Measurements from ENCODE around the gene JMJD8.

The JMJD8 gene

DNA sequence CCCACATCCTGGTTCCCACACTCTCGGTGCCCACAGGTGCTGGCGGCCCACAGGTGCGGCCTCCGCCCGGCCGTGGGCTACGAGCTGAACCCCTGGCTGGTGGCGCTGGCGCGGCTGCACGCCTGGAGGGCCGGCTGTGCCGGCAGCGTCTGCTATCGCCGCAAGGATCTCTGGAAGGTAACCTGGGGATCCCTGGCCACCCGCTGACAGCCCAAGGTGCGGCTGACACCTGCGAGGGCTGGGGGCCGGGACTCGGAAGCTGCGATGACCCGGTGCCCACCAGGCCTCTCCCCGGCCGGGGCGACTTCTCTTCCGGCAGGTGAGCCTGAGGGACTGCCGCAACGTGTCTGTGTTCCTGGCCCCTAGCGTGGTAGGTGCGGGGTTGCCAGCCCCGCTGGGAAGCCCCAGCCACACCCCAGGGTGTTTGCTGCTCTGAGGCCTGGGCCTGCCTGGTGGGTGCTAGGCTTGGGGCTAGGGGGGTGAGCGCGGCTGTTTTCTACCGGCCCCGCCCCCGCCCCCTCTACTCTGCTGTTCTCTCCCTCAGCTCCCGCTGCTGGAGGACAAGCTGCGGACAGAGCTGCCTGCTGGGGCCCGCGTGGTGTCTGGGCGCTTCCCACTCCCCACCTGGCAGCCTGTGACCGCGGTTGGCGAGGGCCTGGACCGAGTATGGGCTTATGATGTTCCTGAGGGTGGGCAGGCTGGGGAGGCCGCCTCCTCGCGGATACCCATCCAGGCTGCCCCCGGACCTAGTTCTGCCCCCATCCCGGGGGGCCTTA, 37.8 kb upstream of the JMJD8 start:
- no peak for DNase-seq

DNA sequence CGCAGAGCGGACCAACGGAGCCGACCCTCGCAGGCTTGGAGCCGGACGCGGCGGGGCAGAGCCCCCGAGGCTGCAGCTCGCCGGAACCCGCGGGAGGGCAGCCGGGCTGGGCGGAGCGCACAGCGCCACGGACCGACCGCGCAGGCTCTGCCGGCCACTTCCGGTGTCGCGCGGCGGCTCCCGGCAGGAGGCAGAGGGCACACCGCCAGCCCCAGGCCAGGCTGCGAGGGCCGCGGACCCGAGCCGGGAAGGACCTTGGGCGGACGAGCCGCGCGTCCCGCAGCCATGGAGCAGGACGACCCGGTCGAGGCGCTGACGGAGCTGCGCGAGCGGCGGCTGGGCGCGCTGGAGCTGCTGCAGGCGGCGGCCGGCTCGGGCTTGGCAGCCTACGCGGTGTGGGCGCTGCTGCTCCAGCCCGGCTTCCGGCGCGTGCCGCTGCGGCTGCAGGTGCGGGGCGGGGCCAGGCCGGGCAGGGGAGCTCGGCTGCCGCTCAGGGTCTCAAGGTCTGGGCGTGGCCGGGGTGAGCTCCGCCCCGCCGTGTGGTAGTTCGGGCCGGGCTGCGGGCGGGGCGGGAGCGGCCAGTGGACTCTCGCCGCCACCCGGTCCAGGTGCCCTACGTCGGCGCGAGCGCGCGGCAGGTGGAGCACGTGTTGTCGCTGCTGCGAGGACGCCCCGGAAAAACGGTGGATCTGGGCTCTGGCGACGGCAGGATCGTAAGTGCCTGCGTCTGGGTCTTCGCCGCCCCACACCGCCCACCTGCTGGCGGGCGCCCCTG, 37.0 kb upstream of the JMJD8 start, which contains the start of gene ANTKMT:
TSS of gene ANTKMT (plus strand) at position 157 of the 775 bp plus-strand sequence. CDS start at position 286, 129 bp downstream.
- DNase-seq = peak; percentile 69

DNA sequence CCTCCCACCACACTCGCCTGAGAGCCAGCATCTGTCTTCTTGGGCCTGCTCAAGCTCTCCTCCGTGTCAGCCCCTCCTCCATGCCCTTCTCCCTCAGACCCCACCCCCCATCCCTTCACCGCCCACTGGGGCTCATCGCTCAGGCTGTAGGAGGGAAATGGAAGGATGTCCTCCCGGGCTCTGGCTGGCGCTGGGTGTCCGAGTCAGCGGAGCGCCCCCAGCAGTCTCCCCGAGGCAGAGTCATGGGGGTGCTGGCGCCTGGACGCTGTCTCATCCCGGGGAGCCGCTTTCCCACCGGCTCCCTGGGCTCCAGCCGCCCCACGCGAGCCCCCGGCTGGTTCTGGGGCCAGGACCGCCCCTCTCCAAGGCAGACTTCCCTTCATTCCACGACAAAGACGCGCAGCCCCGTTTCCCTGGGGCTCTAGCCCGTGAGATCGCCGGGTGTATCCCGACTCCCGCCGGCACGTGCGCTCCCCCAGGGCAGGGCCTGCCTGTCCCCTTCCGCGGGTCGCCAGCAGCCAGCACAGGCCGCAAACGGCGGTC, 36.4 kb upstream of the JMJD8 start:
- DNase-seq = peak; percentile 51

DNA sequence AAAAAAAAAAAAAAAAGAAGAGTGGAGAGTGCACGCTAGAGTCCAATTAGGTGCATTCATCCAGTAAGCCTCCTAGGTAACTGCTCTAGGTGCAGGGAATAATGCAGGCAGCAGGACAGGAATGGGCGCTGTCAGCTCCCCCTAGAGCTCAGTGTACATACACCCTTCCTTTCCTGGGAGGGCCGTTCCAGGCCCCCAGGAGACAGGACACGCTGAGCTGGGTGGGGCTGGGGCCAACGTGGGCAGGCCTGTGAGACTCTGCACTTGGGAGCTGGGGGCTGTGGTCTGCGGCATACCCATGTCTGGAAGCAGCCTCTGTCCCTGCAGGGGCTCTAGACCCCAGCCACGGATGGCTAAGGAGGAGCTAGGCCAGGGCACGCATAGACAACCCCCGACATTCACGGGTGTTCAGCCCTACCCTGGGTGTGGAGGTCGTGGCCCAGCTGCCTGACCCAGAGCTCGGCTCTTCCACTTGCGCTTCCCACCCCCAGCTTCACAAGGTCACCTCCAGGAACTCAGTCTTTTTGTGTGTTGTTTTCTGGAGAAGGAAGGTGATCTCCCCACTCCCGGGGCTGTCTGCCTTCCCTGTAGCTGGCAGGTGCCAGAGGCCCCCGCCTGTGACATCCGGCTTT, 35.8 kb upstream of the JMJD8 start:
- no peak for DNase-seq

DNA sequence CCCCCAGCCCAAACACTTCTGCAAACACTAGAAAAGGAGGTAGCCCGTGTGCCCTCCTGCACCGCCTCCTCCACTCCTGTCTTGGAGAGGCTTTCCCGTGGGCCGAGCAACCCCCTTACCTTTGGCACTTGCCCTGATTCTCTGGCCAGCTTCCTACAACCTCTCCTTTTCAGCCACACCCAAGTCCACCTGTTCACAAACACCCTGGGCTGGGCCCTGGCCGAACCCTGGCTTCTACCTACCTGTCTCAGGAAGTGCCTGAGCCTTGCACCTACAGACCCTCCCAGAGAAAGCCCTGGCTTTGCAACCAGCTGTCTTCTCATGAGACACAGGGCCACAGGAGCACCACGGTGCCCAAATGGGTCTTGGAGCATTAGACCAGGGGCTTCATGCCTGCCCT, 34.8 kb upstream of the JMJD8 start:
- no peak for DNase-seq

DNA sequence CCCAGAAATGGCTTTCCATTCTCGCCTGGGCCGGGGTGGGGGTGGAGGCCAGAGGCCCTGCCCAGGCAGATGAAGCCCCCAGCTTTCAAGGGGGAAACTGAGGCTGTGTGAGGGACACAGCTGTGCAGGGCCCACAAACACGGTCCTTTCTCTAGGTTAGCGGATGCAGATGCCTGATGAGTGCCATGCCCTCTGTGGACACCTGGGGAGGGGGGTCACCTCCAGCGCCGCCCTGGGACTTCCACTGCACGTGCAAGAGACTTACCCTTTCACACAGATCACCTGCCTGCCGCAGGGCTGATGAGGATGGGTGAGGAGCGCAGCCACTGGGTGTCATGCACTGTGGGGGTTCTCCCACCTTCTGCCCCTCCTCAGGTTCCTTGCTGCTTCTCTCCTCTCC, 34.3 kb upstream of the JMJD8 start:
- DNase-seq = no peak

DNA sequence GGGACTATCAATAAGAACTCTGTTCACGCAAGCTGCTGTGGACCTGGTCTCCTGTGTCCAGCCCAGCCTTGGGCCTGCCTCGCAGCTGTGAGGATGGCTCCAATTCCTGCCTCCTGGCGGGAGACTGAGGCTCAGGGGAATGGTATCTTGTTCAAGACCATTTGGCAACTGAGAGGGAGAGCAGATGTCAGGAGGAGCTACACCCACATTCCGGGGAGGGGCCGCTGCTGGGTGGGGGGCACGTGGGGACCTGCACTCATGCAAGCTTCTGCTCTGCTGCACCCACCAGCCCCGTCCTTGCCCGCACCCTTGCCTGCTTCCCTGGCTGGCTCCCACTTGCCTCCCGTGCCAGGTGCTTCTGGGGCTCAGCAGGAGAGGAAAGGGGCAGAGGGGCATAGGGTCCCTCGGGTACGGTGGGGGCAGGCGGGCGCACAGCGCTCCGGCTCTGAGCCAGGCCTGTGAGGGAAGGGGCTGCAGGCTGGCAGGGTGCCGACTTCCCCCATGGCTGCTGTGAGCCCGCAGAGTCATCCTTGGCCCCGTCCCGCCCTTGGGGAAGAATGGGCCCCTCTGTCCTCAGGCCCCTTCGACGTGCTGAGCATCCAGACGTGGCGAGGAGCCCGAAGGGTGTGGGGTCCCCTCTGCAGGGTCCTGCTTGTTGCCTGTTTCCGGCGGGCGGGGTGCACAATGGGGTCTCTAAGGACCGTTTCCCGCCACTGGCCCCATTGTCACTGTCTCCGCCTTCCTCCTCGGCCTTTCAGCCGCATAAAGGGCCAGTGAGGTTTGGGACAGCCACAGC, 33.5 kb upstream of the JMJD8 start:
- DNase-seq = no peak

DNA sequence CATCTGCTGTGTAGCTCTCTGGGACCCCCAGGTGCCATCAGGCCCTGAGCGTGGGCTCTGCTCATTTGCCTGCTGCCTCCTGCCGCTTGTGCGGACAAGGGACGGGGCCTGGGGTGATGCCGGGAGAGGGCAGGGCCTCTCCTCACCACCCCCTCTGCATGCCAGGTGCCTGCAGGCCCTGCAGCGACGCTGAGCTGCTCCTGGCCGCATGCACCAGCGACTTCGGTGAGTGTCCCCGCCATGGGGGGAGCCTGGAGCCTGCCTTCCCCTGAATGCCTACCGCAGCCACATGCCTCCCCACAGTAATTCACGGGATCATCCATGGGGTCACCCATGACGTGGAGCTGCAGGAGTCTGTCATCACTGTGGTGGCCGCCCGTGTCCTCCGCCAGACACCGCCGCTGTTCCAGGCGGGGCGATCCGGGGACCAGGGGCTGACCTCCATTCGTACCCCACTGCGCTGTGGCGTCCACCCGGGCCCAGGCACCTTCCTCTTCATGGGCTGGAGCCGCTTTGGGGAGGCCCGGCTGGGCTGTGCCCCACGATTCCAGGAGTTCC, 32.7 kb upstream of the JMJD8 start:
- DNase-seq = no peak

DNA sequence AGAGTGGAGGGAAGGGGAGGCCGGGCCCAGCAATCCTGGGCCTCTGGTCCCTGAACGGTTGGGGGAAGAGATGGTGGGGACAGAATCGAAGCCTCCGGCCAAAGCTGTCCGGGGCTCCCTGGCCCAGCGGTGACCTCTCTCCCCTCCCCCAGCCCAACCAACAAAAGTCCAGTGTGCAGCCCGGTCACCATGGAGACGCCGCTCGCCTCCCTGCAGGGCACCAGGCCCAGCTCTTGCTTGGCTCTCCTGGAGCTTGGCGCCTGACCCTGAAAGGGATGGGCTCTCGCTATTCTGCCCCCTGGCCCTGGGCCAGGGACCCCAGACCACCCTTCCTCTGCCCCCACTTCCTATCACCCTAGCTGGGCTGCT, 32.0 kb upstream of the JMJD8 start:
- no peak for DNase-seq

DNA sequence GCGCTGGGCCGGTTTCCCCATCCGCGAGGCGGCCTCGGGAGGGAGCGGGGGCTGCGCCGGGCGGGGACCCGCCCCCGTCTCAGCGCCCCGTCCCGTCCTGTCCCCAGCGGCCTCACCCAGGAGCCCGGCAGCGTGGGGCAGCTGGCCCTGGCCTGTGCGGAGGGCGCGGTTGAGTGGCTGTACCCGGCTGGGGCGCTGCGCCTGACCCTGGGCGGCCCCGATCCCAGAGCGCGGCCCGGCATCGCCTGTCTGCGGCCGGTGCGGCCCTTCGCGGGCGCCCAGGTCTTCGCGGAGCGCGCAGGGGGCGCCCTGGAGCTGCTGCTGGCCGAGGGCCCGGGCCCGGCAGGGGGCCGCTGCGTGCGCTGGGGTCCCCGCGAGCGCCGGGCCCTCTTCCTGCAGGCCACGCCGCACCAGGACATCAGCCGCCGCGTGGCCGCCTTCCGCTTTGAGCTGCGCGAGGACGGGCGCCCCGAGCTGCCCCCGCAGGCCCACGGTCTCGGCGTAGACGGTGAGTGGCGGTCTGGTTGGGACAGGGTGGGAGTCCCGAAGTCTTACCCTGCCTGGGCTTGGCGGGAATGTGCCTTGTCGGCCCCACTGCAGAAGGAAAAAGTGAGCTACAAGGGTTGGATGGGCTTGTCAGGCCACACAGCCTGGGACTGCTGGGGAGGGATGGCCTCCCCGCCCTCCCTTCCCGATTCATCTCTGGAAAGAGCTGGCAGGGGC, 31.5 kb upstream of the JMJD8 start:
- no peak for DNase-seq

DNA sequence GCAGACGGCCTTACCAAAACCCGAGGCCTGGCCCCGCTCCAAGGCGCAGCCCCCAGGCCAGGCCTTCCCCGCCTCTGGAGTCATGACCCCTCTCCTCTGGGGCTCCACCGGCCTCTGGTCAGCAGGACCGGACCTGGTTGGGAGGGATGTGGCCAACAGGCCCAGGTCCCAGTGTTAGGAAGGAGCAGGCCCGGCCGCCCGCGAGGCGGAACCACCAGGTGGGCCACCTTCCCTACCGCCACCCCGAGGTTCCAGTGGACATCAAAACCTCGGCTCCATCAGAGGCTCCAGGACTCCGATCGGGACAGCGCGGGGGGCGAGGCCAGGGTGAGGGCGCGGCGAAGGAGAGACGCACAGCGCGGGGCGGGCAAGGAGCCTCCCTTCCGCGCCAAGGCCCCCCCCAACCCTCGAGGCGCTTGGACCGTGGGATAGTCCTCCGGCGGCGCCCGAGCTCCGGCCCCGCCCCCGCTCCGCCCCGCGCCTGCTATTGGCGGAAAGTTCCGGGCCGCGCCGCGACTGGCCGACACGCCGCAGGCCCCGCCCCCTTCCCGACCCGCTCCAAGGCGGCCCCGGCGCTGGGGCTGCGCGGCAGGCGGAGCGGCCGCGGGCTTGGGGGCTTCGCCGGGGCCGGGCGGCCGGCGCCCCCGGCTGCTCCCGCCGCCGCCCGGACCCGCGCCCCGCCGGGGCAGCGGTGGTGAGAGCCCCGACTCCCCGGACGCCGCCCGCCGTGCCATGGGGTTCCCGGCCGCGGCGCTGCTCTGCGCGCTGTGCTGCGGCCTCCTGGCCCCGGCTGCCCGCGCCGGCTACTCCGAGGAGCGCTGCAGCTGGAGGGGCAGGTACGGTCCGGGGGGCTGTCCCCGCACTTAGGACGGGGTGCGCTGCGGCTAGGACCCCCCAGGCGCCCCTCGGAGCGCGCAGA, 30.7 kb upstream of the JMJD8 start, which contains the start of gene METRN:
TSS of gene METRN (plus strand) at position 561 of the 919 bp plus-strand sequence. CDS start at position 733, 172 bp downstream.
- DNase-seq = peak; percentile 90

DNA sequence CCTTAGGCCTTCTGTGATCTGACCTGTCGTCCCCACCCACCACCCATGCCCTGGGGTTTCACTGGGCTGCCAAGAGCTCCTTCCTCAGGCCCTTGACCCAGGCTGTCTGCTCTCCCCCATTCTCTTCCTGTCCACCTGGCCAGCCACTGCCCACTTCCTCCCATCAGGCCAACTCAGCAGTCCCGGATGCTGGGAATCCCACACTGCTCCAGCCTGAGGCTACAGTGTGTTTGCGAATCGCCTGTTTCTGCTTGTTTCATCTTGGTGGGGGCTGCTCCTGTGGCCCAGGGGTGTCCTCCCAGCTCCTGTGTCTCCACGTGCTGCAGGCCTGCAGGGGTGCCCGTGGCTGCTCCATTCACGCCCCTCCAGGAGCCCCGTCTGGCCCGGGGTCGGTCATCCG, 29.9 kb upstream of the JMJD8 start:
- no peak for DNase-seq

DNA sequence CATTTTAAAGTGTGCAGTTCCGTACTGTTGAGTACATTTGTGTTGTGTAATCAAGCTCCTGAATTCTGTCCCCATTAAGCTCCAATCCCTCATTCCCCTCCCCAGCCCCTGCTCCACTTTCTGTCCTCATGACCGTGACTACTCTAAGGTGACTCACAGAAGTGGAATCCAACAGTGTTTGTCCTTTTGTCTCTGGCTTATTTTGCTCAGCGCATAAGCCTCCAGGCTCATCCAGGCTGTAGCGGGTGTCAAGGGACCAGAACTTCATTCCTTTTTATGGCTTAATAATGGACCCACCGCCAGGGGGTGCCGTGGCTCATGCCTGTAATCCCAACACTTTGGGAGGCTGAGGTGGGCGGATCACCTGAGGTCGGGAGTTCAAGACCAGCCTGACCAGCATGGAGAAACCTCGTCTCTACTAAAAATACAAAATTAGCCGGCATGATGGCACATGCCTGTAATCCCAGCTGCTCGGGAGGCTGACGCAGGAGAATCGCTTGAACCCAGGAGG, 28.7 kb upstream of the JMJD8 start:
- DNase-seq = peak; percentile 59

DNA sequence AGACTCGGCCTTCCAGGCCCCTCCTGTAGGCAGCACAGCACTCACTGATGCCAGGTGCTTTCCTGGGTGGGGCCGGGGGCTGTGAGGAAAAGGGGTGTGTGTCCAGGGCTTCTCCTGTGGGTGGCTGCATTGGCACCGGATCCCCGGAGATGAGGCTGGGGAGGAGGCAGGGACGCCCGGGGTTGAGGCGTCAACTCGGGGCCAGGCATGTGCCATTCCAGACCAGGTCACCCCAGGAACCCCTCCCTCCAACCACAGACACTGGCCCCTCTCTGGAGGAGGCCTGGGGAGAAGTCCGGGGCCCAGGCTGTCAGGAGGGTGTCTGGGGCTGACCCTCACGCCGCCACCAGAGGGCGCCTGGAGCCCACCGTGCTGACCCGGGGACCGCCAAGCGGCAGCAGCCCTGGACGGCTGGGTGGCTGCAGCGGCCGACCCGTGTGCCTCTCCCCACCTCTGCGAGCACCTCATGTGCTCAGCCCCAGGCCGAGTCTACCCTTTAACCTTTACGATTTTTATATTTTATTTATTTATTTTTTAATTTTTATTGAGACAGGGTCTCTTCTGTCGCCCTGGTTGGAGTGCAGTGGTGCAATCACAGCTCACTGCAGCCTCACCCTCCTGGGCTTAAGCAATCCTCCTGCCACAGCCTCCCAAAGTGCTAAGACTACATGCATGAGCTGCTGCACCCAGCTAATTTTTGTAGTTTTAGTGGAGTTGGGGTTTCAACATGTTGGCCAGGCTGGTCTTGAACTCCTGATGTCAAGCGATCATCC, 27.6 kb upstream of the JMJD8 start:
- DNase-seq = peak; percentile 83

DNA sequence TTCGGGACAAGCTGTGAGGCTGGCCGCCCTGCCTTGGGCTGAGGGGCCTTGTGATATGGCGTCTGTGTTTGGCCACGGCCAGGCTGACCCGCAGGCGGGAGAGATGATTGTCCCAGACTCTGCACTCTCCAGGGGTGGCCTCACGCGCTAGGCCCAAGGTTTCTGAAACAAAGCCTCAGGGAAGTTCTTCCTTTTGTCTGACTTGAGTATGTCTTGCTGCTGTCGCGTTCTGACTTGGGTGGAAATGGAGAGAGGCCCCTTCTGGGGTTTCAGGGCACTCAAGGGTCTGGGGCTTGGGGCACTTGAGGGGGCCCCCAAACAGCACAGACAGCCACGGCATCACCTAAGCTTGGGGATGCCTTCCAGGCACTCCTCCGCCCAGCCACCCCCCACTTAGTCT, 26.9 kb upstream of the JMJD8 start:
- no peak for DNase-seq

DNA sequence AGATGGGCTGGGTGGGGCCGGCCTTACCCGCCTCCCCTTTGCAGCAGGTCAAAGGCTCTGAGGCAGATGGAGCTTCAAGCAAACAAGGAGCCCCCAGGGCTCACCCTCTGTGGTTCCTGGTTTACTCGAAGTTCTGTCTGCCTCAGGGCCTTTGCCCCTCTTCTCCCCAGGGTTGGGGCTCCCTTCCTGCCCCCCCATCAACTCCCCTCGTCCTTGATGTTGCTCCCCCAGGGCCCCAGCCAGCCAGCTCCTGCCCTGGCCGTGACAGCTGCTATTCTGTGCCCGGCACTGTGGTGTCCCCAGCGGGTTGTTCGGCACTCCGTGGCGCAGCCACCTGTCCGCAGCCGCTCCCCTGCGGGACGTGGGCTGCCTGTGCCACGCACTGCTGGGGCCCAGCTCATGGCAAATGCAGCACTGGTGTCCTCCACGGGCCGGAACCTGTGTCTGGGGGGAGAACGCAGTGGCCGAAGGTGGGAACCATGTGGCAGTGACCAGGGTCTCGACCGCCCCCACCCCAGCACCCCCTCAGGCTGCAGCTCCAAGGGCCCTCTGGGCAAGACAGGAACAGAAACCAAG, 26.5 kb upstream of the JMJD8 start:
- DNase-seq = no peak

DNA sequence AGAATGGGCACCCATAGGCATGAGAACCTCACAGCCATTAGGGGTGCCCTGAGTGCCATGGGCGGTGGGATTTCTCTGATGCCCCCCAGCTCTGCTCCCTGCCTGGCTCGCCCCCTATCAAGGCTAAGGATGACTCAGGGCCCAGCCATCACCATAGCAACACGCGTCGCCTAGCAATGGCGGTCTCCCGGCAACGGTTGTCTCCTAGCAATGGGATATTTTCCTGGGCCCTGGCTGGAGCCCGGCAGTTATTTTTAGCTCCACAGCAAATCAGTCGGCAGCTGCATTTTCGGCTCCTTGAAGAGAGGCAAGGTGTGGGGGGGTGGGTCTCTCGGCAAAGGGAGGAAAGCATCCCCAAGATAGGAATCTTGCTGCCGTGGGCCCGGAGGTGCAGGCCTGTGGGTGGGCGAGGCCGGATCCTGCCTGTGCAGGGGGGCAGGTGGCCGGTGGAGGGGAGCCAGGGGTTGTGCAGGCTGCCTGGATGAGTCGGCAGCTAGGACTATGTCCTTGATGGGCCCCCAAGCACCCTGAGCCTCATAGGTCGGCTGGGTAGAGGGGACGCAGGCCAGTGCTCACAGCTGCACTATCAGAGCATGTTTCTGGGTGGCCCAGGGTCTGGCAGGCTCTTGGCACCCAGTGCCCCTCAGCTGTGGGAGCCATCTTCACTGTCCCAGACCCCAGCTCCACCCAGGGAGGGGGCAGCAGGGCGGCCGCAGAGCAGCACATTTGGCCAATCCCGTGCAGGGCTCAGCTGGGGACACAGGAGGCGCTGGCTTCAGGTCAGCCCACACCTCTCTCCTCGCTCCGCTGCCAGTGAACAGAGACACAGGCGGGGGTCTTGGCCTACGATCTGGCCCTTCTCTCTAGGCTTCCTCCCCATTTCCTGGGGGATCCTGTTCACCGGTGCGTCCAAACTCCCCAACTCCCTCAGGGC, 25.7 kb upstream of the JMJD8 start:
- no peak for DNase-seq

DNA sequence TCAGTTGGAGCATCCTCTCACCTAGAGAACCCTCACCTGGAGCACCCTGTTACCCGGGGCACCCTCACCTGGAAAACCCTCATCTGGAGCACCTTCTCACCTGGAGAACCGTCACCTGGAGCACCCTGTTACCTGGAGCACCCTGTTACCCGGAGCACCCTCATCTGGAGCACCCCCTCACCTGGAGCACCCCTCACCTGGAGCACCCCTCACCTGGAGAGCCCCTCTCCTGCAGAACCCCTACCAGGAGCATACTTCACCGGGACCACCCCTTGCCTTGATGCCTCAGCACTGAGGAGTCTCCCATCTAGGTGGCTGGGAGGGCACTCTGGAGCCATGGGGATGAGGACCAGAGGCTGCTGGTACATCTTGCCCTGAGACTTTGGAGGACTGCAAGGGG, 24.8 kb upstream of the JMJD8 start:
- DNase-seq = no peak
